HG03575 (cell line): ENCODE data around the gene KIAA0408.

Source experiments
- ATAC-seq: cut with Tn5 transposase; IDR thresholded peaks from one replicate; pipeline ENCODE4 v1.9.1; 2021; ENCODE audit not compliant: unreplicated experiment, insufficient number of reproducible peaks, low FRiP score; ENCODE audit errors: extremely low read depth

KIAA0408 gene

GRCh38 chr6:127464881-127465459 lies 5.8 kb upstream of the KIAA0408 start:
- peak; percentile 75 for ATAC-seq

GRCh38 chr6:127464161-127464880 lies 5.1 kb upstream of the KIAA0408 start:
- ATAC-seq = no peak

GRCh38 chr6:127463056-127463455 lies 3.9 kb upstream of the KIAA0408 start:
- ATAC-seq = no peak

GRCh38 chr6:127462376-127462775 lies 3.2 kb upstream of the KIAA0408 start:
- no peak for ATAC-seq

GRCh38 chr6:127460465-127460864 lies 1.3 kb upstream of the KIAA0408 start:
- no peak for ATAC-seq

- no peak for ATAC-seq
Observed at GRCh38 chr6:127458817-127459216, 372 bp downstream of the KIAA0408 start.

GRCh38 chr6:127458222-127458621 lies 967 bp downstream of the KIAA0408 start:
- ATAC-seq = no peak

GRCh38 chr6:127457456-127458064 lies 1.6 kb downstream of the KIAA0408 start:
- no peak for ATAC-seq

- ATAC-seq = no peak
Observed at GRCh38 chr6:127456465-127456864, 2.7 kb downstream of the KIAA0408 start.

- ATAC-seq = no peak
Observed at GRCh38 chr6:127453845-127454619, 5.2 kb downstream of the KIAA0408 start.

GRCh38 chr6:127452803-127453202 lies 6.4 kb downstream of the KIAA0408 start:
- ATAC-seq = no peak

GRCh38 chr6:127451388-127451787 lies 7.8 kb downstream of the KIAA0408 start:
- no peak for ATAC-seq

- ATAC-seq = no peak
Observed at GRCh38 chr6:127447780-127448179, 11.4 kb downstream of the KIAA0408 start.

- no peak for ATAC-seq
Observed at GRCh38 chr6:127446356-127446755, 12.8 kb downstream of the KIAA0408 start.

- ATAC-seq = no peak
Observed at GRCh38 chr6:127441881-127442280, 17.3 kb downstream of the KIAA0408 start.

GRCh38 chr6:127439718-127440117 lies 19.5 kb downstream of the KIAA0408 start:
- no peak for ATAC-seq

GRCh38 chr6:127436578-127437110 lies 22.5 kb downstream of the KIAA0408 start:
- ATAC-seq = no peak

- no peak for ATAC-seq
Observed at GRCh38 chr6:127435626-127436220, 23.5 kb downstream of the KIAA0408 start.

- no peak for ATAC-seq
Observed at GRCh38 chr6:127434651-127435050, 24.5 kb downstream of the KIAA0408 start.
